Measurements from ENCODE around the gene PRDM11.

PRDM11 gene

DNA sequence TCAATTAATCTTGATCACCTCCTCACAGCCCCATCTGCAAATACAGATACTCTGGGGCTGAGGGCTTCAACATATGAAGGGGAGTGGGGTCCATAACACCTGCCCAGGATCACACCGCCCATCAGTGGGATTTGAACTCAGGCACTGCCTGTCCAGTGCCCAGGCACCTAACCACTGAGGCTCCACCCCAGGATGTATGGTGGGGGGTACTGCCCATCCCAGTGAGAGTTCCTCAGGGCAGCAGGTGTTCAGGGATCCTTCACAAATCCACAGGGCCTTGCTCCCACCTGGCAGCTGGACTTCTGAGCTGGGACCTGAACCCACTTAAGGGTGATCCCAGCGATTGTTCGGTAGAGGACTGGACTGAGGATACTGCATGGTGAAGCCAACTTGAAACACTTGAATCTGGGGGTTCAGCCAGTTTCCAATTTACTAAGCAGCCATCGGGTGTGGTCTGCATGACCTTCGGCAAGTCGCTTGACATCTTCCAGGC, 33.3 kb downstream of the PRDM11 start:
- FAIRE-seq (no peak), DNase-seq (ENCODE audit: insufficient read length, low spot score) (no peak)

DNA sequence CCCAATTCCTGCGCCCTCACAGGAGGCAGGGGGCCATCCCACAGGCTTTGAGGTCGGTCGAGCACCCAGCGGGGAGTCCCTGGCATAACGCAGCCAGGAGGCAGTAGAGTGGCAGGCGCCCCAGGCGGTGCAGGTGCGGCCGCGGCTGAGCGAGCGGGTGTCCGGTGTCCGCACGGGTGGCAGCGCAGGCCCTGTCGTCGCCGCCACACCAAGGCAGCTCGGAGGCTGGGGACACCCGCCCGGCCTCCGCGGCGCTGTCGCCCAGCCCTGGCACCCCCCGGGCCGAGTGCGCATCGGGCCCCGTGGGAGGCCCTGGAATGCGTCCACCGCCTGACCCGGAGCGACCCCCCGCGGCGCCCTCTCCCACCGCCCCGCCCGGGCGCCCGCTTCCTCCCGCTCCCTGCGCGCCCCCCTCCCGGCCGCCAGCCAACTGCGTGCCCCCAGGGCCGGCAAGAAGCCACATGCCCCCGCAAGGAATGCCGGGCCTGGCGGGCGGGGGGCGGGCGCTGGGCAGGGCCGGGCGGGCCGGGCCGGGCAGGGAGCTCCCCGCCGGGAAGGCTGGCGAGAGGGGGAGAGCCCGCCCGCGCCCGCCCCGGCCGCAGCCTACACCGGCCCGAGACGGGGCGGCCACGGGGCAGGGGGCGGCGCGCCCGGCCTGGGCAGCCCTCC, 33.9 kb downstream of the PRDM11 start:
- DNase-seq (ENCODE audit: insufficient read length, low spot score) (no peak), FAIRE-seq (no peak)
- no peak for TF ChIP-seq POLR2AphosphoS5 (IDR thresholded peaks at IDR 0.05; ENCODE audit: low read depth, low read length)
- TF ChIP-seq POU2F2 (IDR thresholded peaks at IDR 0.05; ENCODE audit: low read depth, low read length) = no peak
- no peak for TF ChIP-seq TAF1 (IDR thresholded peaks at IDR 0.05; ENCODE audit: low read depth, low read length)
- no peak for TF ChIP-seq POLR2A (IDR thresholded peaks at IDR 0.05; ENCODE audit: low read depth, low read length)

More for the DNA sequence above, 33.3 kb downstream of the PRDM11 start:
- no peak for TF ChIP-seq TAF1 (IDR thresholded peaks at IDR 0.05; ENCODE audit: low read depth, low read length)
- no peak for TF ChIP-seq POU2F2 (IDR thresholded peaks at IDR 0.05; ENCODE audit: low read depth, low read length)
- no peak for TF ChIP-seq POLR2AphosphoS5 (IDR thresholded peaks at IDR 0.05; ENCODE audit: low read depth, low read length)
- TF ChIP-seq SPI1 (IDR thresholded peaks at IDR 0.05; ENCODE audit: low read depth, low read length) = no peak
- TF ChIP-seq POLR2A (IDR thresholded peaks at IDR 0.05; ENCODE audit: low read depth, low read length) = no peak
- no peak for TF ChIP-seq PAX5 (IDR thresholded peaks at IDR 0.05; ENCODE audit: insufficient read depth, low read length, severe bottlenecking)

DNA sequence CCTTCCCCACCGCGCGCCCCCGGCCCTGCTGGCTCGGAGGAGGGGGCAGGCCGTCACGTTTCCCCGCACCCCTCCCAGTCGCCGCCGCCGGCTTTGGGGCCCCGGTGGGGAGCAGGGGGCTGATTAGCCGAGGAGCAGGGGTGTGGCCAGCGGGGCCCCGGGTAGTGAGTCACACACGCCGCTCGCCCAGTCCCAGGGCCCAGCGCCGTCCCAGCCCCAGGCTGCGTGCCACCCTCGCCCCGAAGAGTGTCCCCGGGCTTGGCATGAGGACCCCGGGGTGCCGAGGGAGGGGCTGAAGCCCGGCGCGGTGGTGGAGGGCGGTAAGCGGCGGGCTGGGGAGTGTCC, 34.4 kb downstream of the PRDM11 start:
- FAIRE-seq (no peak), DNase-seq (ENCODE audit: insufficient read length, low spot score) (no peak)
- TF ChIP-seq PAX5 (IDR thresholded peaks at IDR 0.05; ENCODE audit: insufficient read depth, low read length, severe bottlenecking) = no peak
- TF ChIP-seq POLR2AphosphoS5 (IDR thresholded peaks at IDR 0.05; ENCODE audit: low read depth, low read length) = no peak
- no peak for TF ChIP-seq SPI1 (IDR thresholded peaks at IDR 0.05; ENCODE audit: low read depth, low read length)
- no peak for TF ChIP-seq POLR2A (IDR thresholded peaks at IDR 0.05; ENCODE audit: low read depth, low read length)
- no peak for TF ChIP-seq TAF1 (IDR thresholded peaks at IDR 0.05; ENCODE audit: low read depth, low read length)
- no peak for TF ChIP-seq POU2F2 (IDR thresholded peaks at IDR 0.05; ENCODE audit: low read depth, low read length)

DNA sequence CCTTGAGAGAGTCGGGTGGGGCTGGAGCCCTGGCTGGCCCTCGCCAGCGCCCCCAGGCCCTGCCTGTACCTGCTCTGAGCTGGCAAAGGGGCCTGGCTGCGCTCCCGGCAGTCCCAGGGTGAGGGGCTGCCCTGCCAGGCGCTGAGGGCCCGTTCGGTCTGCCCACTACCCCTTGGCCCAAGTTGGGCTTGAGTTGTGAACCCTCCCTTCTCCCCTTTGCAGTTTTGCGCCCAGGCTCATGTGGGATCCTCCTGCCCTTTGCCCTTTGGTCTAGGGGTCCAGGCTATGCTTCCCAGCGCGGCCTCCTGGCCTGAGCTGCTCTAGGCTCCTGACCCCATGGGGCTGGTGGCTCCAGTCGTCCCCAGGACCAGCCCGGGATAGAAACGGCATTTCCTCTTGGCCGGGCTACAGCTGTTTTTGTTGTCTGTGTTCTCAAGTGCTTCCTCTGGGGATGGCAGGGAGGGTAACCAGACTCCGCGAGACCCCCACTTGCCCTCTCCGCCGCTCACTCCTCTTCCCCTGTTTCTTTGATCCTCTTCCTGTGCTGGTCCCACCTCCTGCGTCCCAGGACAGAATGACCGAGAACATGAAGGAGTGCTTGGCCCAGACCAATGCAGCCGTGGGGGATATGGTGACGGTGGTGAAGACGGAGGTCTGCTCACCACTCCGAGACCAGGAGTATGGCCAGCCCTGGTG, 34.9 kb downstream of the PRDM11 start:
- FAIRE-seq (no peak), DNase-seq (ENCODE audit: insufficient read length, low spot score) (no peak)
- no peak for TF ChIP-seq POLR2AphosphoS5 (IDR thresholded peaks at IDR 0.05; ENCODE audit: low read depth, low read length)
- TF ChIP-seq POU2F2 (IDR thresholded peaks at IDR 0.05; ENCODE audit: low read depth, low read length) = no peak
- no peak for TF ChIP-seq PAX5 (IDR thresholded peaks at IDR 0.05; ENCODE audit: insufficient read depth, low read length, severe bottlenecking)
- TF ChIP-seq TAF1 (IDR thresholded peaks at IDR 0.05; ENCODE audit: low read depth, low read length) = no peak
- TF ChIP-seq SPI1 (IDR thresholded peaks at IDR 0.05; ENCODE audit: low read depth, low read length) = no peak
- no peak for TF ChIP-seq POLR2A (IDR thresholded peaks at IDR 0.05; ENCODE audit: low read depth, low read length)

DNA sequence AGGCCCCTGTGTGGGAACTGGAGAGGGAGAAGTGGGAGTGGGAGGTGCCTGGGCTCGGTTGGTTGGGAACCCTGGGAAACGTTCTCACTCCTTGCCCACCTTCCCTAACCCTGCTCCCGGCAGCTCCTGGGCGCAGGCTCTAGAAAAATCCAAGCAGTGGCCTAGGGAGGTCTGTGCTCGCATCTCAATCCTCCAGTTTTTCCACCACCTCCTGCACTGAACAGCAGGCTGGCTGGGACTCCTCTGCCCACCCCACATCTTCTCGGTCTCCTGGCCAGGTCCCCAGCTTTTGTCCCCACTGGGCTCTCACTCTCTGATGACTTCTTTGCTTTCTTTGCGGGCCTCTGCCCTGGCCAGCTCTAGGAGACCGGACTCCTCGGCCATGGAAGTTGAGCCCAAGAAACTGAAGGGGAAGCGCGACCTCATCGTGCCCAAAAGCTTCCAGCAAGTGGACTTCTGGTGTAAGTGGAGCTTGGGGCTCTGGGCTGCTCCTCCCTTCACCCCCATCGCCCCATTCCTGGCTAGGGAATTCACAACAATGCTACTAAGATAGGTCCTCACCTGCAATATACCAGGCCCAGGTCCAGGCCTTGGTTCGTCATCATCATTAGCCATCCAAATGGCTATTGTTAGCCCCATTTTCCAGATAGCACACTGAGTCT, 35.6 kb downstream of the PRDM11 start:
- FAIRE-seq (no peak), DNase-seq (ENCODE audit: insufficient read length, low spot score) (no peak)
- TF ChIP-seq SPI1 (IDR thresholded peaks at IDR 0.05; ENCODE audit: low read depth, low read length) = no peak
- TF ChIP-seq POLR2AphosphoS5 (IDR thresholded peaks at IDR 0.05; ENCODE audit: low read depth, low read length) = no peak
- TF ChIP-seq TAF1 (IDR thresholded peaks at IDR 0.05; ENCODE audit: low read depth, low read length) = no peak
- no peak for TF ChIP-seq POU2F2 (IDR thresholded peaks at IDR 0.05; ENCODE audit: low read depth, low read length)
- TF ChIP-seq POLR2A (IDR thresholded peaks at IDR 0.05; ENCODE audit: low read depth, low read length) = no peak
- TF ChIP-seq PAX5 (IDR thresholded peaks at IDR 0.05; ENCODE audit: insufficient read depth, low read length, severe bottlenecking) = no peak

DNA sequence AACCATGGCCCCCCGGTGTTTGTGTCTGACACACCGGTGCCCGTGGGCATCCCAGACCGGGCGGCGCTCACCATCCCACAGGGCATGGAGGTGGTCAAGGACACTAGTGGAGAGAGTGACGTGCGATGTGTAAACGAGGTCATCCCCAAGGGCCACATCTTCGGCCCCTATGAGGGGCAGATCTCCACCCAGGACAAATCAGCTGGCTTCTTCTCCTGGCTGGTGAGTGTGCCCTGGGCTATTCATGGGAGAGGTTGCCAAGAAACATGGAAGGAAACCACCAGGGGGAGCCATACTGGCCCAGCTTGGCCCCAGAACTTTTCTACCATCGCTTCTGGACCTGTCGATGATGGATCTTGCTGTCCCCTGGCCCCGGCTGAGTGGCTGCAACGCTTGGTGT, 36.5 kb downstream of the PRDM11 start:
- FAIRE-seq = no peak
- TF ChIP-seq TAF1 (IDR thresholded peaks at IDR 0.05; ENCODE audit: low read depth, low read length) = no peak
- no peak for TF ChIP-seq SPI1 (IDR thresholded peaks at IDR 0.05; ENCODE audit: low read depth, low read length)
- TF ChIP-seq PAX5 (IDR thresholded peaks at IDR 0.05; ENCODE audit: insufficient read depth, low read length, severe bottlenecking) = no peak
- no peak for TF ChIP-seq POLR2A (IDR thresholded peaks at IDR 0.05; ENCODE audit: low read depth, low read length)
- no peak for TF ChIP-seq POLR2AphosphoS5 (IDR thresholded peaks at IDR 0.05; ENCODE audit: low read depth, low read length)
- no peak for TF ChIP-seq POU2F2 (IDR thresholded peaks at IDR 0.05; ENCODE audit: low read depth, low read length)
- no peak for DNase-seq (ENCODE audit: insufficient read length, low spot score)

DNA sequence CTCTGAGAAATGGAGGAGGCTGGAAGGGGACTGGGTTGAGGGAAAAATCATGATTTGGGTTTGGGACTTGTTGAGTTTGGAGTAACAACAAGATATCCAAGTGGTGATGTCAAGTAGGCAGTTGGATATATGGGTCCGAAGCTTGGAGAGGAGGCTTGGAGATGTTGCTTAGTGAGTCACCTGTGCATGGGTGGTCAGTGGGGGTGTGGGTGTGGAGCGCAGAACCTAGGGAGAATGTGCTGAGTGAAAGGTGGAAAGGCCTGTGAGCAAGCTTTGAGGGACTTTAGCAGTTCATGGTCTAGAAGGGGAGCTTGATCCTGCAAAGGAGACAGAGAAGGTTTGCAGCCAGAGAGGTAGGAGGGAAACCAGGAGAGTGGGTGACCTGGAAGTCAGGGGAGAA, 38.2 kb downstream of the PRDM11 start:
- no peak for FAIRE-seq
- no peak for DNase-seq (ENCODE audit: insufficient read length, low spot score)
- TF ChIP-seq SPI1 (IDR thresholded peaks at IDR 0.05; ENCODE audit: low read depth, low read length) (no peak), POLR2A (IDR thresholded peaks at IDR 0.05; ENCODE audit: low read depth, low read length) (no peak), TAF1 (IDR thresholded peaks at IDR 0.05; ENCODE audit: low read depth, low read length) (no peak), PAX5 (IDR thresholded peaks at IDR 0.05; ENCODE audit: insufficient read depth, low read length, severe bottlenecking) (no peak), POU2F2 (IDR thresholded peaks at IDR 0.05; ENCODE audit: low read depth, low read length) (no peak), POLR2AphosphoS5 (IDR thresholded peaks at IDR 0.05; ENCODE audit: low read depth, low read length) (no peak)

DNA sequence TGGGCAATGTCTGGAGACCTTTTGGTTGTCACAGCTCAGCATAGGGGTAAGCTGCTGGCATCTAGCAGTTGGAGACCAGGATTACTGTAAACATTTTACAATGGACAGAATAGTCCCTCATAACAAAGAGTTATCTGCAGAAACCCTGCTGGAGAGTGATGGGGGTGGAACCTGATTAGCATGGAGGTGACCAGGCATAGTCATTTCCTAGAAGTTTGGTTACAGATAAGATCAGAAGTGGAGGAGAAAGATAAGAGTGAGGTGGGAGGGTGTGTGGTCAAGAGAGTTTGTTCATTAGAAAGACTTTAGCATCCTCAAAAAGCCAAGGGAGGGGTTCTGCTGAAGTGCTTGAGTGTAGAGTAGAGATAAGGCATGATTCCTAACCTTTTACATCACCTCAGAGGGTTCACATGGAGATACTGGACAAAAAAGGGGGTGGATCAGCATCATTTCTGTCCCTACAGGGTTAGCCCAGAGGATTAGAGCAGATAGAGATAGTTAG, 38.8 kb downstream of the PRDM11 start:
- TF ChIP-seq POLR2A (IDR thresholded peaks at IDR 0.05; ENCODE audit: low read depth, low read length) = no peak
- FAIRE-seq (no peak), DNase-seq (ENCODE audit: insufficient read length, low spot score) (no peak)

DNA sequence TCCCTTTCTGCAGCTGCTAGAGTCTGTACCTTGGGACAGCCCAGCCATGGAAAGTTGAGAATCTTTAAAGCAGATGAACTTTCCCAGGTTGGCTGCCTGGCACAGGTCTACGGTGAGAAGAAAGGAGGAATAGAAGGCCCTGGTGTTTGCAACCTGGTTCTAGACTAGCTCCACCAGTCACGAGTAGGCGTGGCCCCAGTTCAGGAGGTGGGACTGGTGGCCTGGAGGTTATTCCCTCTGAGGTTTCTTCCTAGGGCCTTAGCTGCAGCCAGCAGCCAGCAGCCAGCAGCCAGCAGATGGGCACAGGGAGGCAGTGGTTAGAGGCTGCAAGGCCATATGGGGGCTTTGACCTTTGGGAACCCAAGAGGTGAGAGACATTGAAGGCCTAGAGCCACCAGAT, 40.9 kb downstream of the PRDM11 start:
- DNase-seq (ENCODE audit: insufficient read length, low spot score) = no peak
- TF ChIP-seq POU2F2 (IDR thresholded peaks at IDR 0.05; ENCODE audit: low read depth, low read length) (no peak), PAX5 (IDR thresholded peaks at IDR 0.05; ENCODE audit: insufficient read depth, low read length, severe bottlenecking) (no peak), POLR2A (IDR thresholded peaks at IDR 0.05; ENCODE audit: low read depth, low read length) (no peak), SPI1 (IDR thresholded peaks at IDR 0.05; ENCODE audit: low read depth, low read length) (no peak), TAF1 (IDR thresholded peaks at IDR 0.05; ENCODE audit: low read depth, low read length) (no peak), POLR2AphosphoS5 (IDR thresholded peaks at IDR 0.05; ENCODE audit: low read depth, low read length) (no peak)
- no peak for FAIRE-seq
